HG03135 (cell line): ENCODE measurements around the gene ROR2.

Experiments used
- ATAC-seq: cut with Tn5 transposase; IDR thresholded peaks from one replicate; pipeline ENCODE4 v1.9.1; 2021; ENCODE audit warnings: mild to moderate bottlenecking, moderate library complexity; ENCODE audit not compliant: unreplicated experiment

The ROR2 gene

DNA sequence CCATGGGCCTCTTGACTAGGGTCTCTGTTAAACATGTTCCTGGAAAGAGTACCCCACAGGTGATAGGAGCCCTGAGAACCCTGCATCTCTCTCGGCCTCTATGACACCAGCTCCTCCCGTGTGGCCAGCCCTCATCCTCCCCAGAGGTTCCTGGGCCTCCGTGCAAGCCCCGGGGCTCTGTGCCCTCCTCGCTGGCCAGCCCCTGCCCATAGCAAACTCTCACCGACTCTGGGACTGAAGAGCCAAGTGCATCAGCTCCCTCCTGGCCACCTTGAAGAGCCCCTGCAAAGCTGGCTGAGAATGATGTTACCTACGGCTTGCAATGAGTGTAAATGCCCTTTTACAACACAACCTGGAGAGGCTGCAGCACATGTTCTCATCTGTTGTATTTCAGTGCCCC, 224.4 kb downstream of the ROR2 start:
- no peak for ATAC-seq

DNA sequence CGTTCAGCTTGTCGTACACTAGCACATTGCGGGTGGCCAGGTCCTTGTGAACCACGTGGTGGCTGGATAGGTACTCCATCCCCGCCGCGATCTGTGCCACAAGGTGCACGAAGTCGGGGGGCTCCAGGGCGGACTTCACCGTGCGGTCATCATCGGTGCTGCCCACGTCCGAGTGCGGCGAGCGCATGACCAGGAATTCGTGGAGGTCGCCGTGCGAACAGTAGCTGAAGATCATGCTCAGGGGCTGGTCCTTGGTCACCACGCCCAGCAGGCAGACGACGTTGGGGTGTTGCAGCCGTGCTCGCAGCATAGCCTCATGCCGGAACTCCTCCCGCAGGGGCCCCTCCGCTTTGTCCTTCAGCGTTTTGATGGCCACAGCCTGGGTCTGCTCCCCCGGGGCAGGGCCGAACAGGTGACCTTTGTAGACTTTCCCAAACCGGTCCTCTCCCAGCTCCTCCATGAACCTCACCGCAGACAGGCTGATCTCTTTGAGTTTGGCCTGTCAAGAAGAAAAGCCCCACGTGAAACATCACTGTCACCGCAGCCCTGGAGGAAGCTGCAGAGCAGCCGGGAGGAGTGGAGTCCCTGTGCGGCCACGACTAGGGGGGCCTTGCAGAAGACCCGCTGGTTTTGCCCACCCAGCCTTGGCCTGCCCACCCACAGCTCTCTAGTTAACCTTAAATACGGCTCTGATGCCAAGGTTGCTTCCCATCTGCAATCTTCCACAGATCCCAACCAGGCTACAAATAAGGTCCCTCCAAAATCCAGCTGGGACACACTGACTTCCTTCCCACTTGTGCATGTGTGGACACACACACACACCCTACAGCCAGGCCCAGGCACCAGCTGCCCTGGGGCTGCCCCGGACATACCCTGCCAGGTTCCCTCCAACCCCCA, 225.2 kb downstream of the ROR2 start:
- no peak for ATAC-seq

DNA sequence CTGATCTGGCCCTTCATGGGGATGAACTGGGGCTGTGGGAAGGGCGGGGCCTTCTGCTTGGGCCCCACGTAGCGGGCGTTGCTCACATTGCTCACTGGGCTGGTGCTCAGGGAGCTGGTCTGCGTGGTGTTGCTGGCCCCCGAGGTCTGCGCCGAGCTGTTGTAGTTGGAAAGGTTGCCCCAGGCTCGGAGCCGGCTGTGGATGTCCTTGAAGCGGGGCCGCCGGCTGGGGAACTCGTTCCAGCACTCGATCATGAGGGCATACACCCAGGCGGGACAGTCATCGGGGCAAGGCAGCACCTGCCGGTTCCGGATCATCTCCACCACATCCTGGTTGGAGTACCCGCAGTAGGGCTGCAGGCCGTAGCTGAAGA, 226.0 kb downstream of the ROR2 start:
- ATAC-seq: no peak

DNA sequence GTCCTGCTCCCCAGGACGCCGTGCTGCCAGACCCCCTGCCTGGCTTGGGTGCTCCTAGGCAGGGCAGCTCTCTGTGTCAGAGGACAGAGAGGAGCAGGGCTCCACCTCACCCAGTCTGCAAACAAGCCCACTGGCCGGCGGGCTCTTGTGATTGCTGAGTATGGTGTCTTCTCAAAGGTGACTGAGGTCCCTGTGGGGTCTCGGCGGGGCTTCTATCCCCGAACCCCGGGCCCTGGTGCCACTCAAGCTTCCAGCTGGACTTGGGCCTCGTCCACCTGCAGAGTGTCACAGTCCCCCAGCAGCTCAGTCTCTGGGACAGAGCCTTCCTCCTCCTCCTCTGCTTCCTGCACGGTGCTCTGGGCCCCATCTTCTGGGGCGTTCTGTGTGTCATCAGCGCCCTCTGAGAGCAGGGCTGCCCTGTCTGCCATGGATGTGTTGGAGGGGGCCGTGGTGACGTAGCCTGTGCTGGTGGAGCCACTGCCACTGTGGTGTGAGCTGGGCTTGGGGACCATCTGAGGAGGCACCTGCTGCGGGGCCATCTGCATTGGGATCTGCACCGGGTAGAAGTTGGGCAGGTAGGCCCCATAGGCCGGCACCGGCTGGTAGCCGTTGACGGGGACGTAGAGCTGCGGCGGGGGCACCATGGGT, 226.5 kb downstream of the ROR2 start:
- no peak for ATAC-seq

DNA sequence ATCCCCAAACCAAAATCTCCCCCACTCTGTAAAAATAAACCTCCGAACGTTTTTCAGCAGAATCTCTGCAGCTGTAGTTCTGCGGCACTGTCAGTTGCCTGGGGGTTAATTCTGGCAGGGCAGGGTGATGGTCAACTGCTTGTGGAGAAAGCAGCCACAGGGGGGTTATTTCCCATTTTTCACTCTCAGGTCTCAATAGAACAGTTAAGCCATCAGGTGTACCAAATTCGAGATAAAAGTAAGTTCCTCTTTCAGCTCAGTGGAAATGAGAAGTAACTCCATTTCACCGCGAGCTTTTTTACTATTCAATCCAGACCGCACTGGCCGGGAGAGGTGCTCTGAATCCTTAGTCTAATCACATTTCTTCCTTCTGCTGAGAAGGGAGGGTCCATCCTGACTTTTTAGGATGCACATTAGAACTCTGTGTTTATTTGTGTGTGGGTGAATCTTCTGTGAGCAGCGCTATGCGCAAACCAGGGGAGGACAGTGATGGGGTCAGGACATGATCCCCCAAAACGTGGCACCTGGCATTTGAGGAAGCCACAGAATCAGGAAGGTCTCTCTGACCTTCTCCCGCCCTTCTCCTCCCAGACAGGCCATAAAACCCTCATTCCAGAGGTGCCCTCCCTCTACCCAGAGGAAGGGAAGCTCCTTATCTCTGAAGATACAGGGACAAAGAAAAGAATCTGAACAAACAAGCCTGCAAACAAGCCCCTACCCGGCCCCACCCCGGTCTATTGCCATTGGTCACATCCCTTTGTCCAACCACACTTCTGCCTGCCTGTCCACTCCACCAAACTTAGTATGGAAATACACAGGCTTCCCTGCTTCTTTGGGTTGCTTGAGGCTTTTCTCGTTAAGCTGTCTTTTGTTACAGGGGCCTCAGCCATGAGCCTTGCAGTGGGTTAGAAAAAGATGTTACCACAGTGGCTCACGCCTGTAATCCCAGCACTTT, 229.0 kb downstream of the ROR2 start:
- ATAC-seq: peak; percentile 86

DNA sequence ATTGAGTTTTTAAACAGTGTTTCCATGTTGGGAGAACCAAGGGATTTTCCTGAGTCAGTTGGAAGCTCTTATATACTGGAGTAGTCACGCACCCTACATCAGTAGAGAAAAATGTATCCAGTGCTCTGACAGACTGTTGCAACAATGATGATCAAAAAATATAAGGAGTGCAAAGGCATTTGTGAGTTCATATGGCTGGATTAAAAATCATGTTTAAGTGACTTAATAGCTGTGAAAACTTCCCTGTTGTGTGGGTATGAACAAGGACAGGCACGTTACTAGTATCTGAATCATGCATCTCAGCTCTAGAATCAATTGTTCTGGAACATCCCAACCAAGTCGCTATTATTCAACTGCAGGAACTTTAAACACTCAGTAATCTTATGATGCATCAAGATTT, 229.7 kb downstream of the ROR2 start:
- no peak for ATAC-seq

DNA sequence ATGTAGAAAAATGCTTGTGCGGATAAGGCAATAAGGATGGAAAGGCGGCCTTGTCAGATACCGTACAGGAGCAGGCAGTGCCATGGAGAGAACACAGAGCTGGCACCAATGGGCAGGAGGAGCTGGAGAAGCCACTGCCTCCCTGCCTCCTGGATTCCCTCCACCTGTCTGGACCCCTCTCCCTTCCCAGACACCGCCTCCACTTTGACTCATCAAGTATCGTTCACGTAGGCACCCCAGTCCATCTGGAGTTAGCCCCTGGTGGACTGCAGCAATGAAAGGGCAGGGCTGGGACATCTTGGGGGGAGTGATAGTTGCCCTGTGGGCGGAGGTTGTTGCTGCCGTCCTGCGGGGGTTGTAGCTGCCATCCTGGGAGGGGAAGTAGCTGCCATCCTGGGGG, 232.0 kb downstream of the ROR2 start:
- no peak for ATAC-seq

DNA sequence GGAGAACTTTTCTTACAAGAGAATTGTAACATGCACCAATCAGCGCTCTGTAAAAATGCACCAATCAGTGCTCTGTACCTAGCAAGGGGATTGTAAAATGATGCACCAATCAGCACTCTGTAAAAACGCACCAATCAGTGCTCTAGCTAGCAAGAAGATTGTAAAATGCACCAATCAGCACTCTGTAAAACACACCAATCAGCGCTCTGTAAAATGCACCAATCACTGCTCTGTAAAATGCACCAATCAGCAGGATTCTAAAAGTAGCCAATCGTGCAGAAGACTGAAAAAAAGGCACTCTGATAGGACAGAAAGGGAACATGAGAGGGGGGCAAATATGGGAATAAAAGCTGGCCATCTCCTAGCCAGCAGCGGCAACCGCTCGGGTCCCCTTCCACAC, 233.2 kb downstream of the ROR2 start:
- no peak for ATAC-seq

DNA sequence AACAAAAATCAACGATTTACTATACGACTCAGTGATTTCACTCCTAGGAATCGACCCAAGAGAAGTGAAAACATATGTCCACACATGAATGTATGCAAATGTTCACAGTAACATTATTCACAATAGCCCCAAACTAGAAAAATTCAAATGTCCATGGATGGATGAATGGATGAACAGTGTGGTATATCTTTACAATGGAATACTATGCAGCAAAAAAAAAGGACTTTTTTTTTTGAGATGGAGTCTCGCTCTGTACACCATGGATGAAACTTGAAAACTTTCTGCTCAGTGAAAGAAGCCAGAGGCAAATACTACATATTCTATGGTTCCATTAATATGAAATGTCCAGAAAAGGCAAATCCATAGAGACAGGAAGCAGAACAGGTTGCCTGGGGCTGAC, 233.8 kb downstream of the ROR2 start:
- no peak for ATAC-seq

DNA sequence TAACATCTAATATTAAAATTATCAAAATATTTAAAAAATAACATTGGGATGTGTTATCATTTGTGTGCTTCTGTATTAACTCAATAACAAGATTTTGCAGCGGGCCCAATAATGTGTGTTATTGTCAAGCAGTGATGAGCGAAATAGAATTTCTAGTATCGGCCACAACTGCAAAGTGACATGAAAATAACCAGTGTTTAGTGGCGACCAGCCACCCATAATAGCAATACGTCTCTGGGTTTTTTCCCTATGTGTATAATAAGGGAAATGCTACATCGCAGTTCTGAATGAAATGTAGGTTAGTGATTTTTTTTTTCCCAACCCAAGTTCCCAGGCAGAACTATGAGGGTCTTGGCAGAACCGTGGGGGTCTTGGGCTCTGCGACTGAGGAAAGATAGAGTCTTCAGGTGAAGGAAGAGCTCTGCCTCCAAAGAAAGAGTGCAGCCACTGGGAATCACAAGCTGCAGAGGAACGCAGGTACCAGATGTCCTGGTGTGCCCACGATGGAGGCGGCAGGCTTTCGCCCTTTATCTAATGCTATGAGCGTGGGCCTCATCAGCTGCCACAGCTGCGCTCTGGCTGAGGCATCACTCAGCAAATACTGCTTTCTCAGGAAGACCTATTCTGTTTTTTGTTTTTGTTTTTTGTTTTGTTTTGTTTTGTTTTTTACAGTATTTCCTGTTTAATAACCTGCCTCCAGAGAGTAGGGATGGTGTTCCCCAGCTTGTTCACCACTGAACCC, 235.0 kb downstream of the ROR2 start:
- ATAC-seq: no peak

DNA sequence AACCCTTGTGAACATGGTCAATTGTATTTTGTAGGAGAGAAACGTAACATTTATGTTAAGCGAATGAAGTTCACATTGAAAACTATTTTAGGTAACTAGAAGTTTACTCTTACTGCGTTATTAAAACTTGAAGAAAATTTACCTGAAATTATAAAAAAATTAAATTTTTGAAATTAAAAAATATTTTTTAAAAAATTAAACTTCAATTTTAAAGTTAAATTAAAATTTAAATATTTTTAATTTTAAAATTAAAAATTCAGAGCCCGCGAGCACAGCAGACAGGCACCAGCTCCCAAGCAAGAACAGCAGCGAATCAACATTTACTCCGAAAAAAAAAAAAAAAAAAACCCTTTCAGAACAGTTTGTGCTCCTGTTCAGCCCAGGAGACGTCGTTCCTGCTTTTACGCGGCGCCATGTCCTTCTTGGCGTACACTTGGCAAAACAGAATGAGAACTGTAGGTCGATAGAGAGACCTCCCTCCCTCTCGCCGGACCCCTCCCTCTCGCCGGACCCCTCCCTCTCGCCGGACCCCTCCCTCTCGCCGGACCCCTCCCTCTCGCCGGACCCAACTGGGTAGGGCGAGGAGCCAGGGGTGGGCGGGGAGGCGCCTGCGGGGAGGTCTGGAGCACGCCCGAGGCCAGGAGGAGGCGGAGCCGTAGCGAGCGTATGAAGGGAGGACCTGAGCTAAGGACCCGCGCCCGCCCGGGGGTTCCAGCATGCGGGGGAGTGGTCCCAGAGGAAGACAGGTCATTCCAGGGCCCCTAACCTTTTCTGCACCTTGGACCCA, 235.8 kb downstream of the ROR2 start:
- ATAC-seq: no peak

DNA sequence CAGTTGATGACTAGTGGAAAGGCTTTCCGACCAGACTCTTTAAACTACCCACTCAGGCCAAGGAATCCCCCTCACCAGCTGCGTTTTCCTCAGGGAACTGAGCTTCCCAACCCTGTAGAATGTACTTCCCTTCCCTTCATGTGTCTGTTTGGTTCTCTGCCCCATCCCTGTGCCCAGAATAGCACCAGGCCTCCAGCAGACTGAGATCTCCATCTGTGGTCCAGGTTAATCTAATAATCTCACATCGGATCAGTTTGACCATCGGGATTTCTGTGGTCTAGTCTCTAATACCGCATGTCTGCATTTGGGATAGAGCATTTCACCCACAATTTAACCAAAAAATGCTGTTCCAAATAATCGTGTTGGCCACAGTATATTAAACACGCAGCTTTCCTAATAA, 237.2 kb downstream of the ROR2 start:
- no peak for ATAC-seq

DNA sequence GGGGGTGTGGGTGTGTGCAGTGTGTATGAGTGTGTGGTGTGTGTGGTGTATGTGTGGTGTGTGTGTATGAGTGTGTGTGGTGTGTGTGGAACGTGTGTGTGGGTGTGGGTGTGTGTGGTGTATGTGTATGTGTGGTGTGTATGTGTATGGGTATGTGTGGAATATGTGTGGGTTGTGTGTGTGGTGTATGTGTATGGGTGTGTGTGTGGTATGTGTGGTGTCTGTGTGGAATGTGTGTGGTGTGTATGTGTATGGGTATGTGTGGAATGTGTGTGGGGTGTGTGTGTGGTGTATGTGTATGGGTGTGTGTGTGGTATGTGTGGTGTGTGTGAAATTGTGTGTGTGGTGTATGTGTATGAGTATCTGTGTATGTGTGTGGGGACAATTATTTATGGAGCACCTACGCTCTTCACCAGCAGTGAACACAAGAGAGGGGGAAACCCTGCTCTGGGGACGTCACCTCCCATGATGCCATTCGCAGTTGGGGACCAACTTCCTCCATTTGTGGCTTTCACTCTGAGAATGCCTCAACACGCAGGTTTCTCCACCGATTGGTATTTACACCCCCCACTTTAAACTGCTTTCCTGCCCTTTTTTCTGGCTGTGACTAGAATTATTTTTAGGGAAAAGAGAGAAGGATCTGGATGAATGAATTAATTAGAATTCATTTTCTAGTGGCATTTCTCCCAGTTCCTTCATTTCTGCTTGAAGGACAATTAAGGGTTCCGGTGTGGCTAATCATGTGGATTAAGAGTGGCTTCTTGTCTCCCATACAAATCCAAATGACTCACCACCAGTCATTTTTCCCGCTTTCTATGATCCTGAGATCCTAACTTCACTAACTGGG, 238.1 kb downstream of the ROR2 start:
- ATAC-seq: peak; percentile 94

DNA sequence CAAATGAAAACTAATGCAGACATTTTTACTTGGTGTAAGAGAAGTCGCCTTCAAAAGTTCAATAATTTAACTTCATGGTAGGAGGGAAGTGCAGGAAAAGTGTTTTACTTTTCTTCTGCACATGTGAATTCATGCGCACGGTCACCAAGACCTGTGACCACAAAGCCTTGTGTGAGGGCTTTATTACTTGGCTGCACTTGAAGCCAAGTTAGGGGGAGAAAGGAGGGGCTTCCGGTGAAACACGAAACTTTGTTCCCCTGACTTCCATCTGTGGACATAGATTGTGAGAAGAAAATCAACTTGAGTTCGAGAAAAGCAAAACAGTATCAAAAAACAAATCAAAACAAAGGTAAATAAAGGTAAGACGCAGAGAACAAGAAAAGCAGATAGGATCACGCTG, 239.9 kb downstream of the ROR2 start:
- ATAC-seq: no peak

DNA sequence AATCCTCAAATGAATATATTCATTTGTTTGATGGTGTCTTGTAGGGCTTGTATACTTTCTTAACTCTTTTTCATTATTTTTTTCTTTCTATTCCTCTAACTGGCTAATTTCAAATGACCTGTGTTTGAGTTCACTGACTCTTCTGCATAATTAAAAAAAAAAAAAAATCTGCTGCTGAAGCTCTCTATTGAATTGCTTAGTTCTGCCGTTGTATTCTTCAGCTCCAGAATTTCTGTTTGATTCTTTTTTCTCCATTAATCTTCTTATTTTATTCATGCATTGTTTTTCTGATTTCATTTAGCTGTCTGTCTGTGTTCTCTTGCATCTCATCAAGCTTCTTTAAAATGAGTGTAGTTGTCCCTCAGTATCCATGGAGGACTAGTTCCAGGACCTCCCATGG, 244.6 kb downstream of the ROR2 start:
- no peak for ATAC-seq

DNA sequence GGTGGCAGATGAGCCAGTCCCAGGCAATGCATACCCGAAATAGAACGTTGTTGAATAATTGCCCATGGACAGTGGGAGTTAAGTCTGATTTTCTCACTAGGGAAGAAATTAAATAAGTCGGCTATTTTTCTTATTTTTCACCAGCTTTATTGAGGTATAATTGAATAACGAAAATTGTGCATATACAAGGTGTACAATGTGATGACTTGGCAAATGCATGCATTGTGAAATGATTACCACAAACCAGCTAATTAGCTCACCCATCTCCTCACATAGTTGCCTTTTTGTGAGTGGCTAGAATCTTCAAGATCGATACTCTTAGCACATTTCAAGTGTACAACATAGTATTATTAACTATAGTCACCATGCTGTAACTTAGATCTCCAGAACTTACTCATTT, 249.6 kb downstream of the ROR2 start:
- ATAC-seq: no peak

DNA sequence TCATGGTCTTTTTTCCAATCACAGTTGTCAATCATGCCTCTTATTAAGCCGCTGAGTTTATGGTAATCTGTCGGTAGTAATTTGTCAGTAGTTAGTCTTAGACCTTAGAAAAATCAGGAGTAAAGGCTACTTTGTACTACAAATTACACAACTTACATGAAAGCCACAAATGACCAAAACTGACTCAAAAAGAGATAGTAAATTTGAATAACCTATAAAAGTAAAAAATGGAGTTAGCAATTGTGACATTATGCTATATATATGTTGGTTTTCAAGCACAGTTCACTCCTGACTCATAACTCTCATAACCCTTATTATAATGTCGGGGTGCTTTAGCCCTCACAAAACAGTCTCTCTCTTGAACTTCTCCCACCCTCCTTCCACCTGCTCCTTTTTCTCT, 251.8 kb downstream of the ROR2 start:
- ATAC-seq: no peak

DNA sequence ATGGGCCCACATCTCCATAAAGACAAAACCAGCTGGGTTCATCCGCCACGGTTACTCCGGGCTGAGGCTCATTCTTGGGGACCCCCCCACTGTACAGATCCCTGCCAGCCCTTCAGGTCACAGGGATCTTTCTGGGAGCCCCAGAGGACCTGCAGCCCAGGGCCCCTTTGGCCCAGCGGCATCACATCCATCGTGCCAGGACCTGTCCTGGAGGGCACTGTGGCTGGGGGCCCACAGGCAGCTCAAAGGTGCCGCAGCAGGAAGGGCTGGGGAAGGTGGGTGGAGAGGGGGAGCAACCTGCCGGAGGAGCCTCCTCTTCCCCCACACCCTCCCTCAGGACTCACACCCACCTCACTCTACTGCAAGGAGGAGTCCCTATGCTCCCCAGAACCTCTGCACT, 252.8 kb downstream of the ROR2 start:
- no peak for ATAC-seq
